GM23338 (cell line): ENCODE data around the gene OCA2. TPM values are rescaled to one million over a fixed set of nuclear protein-coding genes. Genes with fewer than 3 reads are reported as not detected.

Source experiments
- ATAC-seq: fragments of 200-7000 bp; cut with Tn5 transposase; 3 replicates; pipeline ENCODE4 v1.9.1; 2020
- DNase-seq: peaks from one replicate; pipeline ENCODE4 v3.0.0-alpha.2; 2015; ENCODE audit warnings: low spot score
- H2AFZ ChIP-seq: fragments of 200-600 bp; sonication (generic); 2 replicates; pipeline ENCODE4 v1.8.0; 2016; ENCODE audit warnings: antibody characterized with exemption, mild to moderate bottlenecking, moderate library complexity
- H3F3A ChIP-seq: fragments of 200-600 bp; sonication (generic); replicated peaks from 2 replicates; pipeline ENCODE4 v1.8.0; 2017; ENCODE audit warnings: antibody characterized with exemption, mixed run types, low read depth
- H3K27ac ChIP-seq: fragments of 200-600 bp; sonication (generic); 2 replicates; pipeline ENCODE4 v1.6.1; 2016; ENCODE audit warnings: low read depth
- H3K27me3 ChIP-seq: fragments of 200-600 bp; sonication (generic); 2 replicates; pipeline ENCODE4 v1.8.0; 2016; ENCODE audit warnings: mild to moderate bottlenecking, mixed run types, moderate library complexity; ENCODE audit not compliant: insufficient read depth
- H3K36me3 ChIP-seq: fragments of 200-600 bp; sonication (generic); 2 replicates; pipeline ENCODE4 v1.8.0; 2016; ENCODE audit warnings: mild to moderate bottlenecking; ENCODE audit not compliant: insufficient read depth
- H3K4me1 ChIP-seq: fragments of 200-600 bp; sonication (generic); 2 replicates; pipeline ENCODE4 v1.8.0; 2016; ENCODE audit warnings: mild to moderate bottlenecking, moderate library complexity; ENCODE audit not compliant: insufficient read depth
- H3K4me2 ChIP-seq: fragments of 200-600 bp; sonication (generic); 2 replicates; pipeline ENCODE4 v1.7.1; 2017; ENCODE audit warnings: mixed run types
- H3K4me3 ChIP-seq: fragments of 200-600 bp; sonication (generic); 2 replicates; pipeline ENCODE4 v1.6.1; 2016; ENCODE audit warnings: mixed run types
- H3K79me2 ChIP-seq: fragments of 200-600 bp; sonication (generic); replicated peaks from 2 replicates; pipeline ENCODE4 v1.8.0; 2017; ENCODE audit warnings: mild to moderate bottlenecking; ENCODE audit not compliant: insufficient read depth
- H3K9me2 ChIP-seq: fragments of 200-600 bp; sonication (generic); 2 replicates; pipeline ENCODE4 v1.8.0; 2017; ENCODE audit not compliant: insufficient read depth
- H4K20me1 ChIP-seq: fragments of 200-600 bp; sonication (generic); replicated peaks from 2 replicates; pipeline ENCODE4 v1.8.0; 2017; ENCODE audit warnings: mild to moderate bottlenecking; ENCODE audit not compliant: insufficient read depth
- H3K27ac Mint-ChIP-seq: 2 replicates; pipeline ENCODE4 v1.8.0; 2020; ENCODE audit warnings: inconsistent platforms, mild to moderate bottlenecking, moderate library complexity, mixed read lengths
- H3K27me3 Mint-ChIP-seq: 3 replicates; pipeline ENCODE4 v1.8.0; 2022; ENCODE audit warnings: low read depth, mild to moderate bottlenecking, moderate library complexity, mixed read lengths, inconsistent platforms; ENCODE audit not compliant: insufficient read depth, poor library complexity
- H3K36me3 Mint-ChIP-seq: 3 replicates; pipeline ENCODE4 v1.8.0; 2021; ENCODE audit warnings: low read depth, mild to moderate bottlenecking, inconsistent platforms, moderate library complexity, mixed read lengths
- H3K4me1 Mint-ChIP-seq: 3 replicates; pipeline ENCODE4 v1.8.0; 2020; ENCODE audit warnings: mild to moderate bottlenecking, inconsistent platforms, mixed read lengths
- H3K4me3 Mint-ChIP-seq: 3 replicates; pipeline ENCODE4 v1.8.0; 2021; ENCODE audit warnings: moderate library complexity, mild to moderate bottlenecking, inconsistent platforms, mixed read lengths
- H3K9me3 Mint-ChIP-seq: 3 replicates; pipeline ENCODE4 v1.8.0; 2020; ENCODE audit warnings: moderate library complexity, mild to moderate bottlenecking, inconsistent platforms, mixed read lengths
- CREB1 ChIP-seq: fragments of 250-450 bp; sonication (Bioruptor Pico); IDR thresholded peaks from 2 replicates; pipeline ENCODE4 v1.5.0; 2020; ENCODE audit warnings: low read depth, mild to moderate bottlenecking, moderate library complexity
- ETS1 ChIP-seq: IDR thresholded peaks from 2 replicates; pipeline ENCODE4 v1.6.1; 2016; ENCODE audit warnings: antibody characterized with exemption
- EZH2 ChIP-seq: fragments of 200-600 bp; sonication (generic); IDR thresholded peaks from one replicate; pipeline ENCODE4 v1.8.0; 2017; ENCODE audit warnings: antibody characterized with exemption, mild to moderate bottlenecking, low read depth; ENCODE audit not compliant: unreplicated experiment
- EZH2phosphoT487 ChIP-seq: fragments of 200-600 bp; sonication (generic); IDR thresholded peaks from one replicate; pipeline ENCODE4 v1.8.1; 2018; ENCODE audit warnings: antibody characterized with exemption; ENCODE audit not compliant: unreplicated experiment
- JUNB ChIP-seq: IDR thresholded peaks from one replicate; pipeline ENCODE4 v1.6.1; 2016; ENCODE audit warnings: antibody characterized with exemption; ENCODE audit not compliant: unreplicated experiment
- NANOG ChIP-seq: IDR thresholded peaks from 2 replicates; pipeline ENCODE4 v1.6.1; 2016; ENCODE audit warnings: antibody characterized with exemption, borderline replicate concordance
- POLR2AphosphoS5 ChIP-seq: IDR thresholded peaks from 2 replicates; pipeline ENCODE4 v1.6.1; 2016; ENCODE audit warnings: antibody characterized with exemption, low read depth
- REST ChIP-seq: IDR thresholded peaks from one replicate; pipeline ENCODE4 v1.6.1; 2018; ENCODE audit warnings: antibody characterized with exemption; ENCODE audit not compliant: unreplicated experiment
- STAT1 ChIP-seq: IDR thresholded peaks from one replicate; pipeline ENCODE4 v1.6.1; 2016; ENCODE audit warnings: antibody characterized with exemption; ENCODE audit not compliant: unreplicated experiment
- ZNF114 ChIP-seq: fragments of 250-450 bp; sonication (Bioruptor Pico); IDR thresholded peaks from 2 replicates; pipeline ENCODE4 v1.5.0; 2020; ENCODE audit warnings: mild to moderate bottlenecking, moderate library complexity
- ZNF331 ChIP-seq: fragments of 250-450 bp; sonication (Bioruptor Pico); IDR thresholded peaks from 2 replicates; pipeline ENCODE4 v1.5.0; 2020; ENCODE audit warnings: low read depth, mild to moderate bottlenecking, moderate library complexity
- polyA plus RNA-seq: library from polyadenylated mRNA; unstranded; fragments of >200 nt; fragmentation: Nextera tagmentation; extraction: Ambion mirVana; gene quantifications from 2 replicates; pipeline ENCODE4 v1.2.1, GENCODE V29; 2016
- total RNA-seq: library from RNA; depleted of rRNA; stranded (reverse); fragments of >200 nt; shearing (Covaris generic); gene quantifications from 2 replicates; pipeline ENCODE4 v1.2.3, GENCODE V29; 2014
- TF ChIP-seq, protein P1 (sequence below), 2 experiments: fragments of 200-600 bp in 1 of 2; sonication (generic) in 1 of 2; conservative IDR thresholded peaks; 2 replicates each; pipeline versions ENCODE4 v1.5.1 to v1.6.1; 2016 to 2017; ENCODE audit warnings: antibody characterized with exemption in 2 of 2, low read depth in 2 of 2, mild to moderate bottlenecking in 2 of 2, moderate library complexity in 1 of 2

The OCA2 gene
- total and polyA plus RNA-seq, 2 experiments from 2014 or later: 0.40 to 0.69 TPM

DNA sequence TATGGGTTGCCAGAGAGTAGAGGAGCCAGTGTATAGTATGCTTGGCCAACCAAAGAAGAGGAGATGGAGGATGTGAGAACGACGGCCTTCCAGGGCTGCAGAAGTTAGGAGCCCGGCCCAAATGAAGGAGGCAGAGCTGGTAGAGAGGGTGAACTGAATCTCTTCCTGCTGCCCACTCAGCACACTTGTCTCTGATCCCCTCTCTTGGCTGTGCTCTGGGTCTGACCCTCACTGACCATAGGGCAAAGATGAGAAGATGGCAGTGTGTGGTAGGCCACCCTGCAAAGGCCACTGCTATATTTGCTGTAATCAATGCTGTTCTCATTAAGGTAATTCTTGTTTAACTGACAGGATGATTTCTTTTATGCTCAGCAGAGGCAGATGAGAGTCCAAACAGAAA, 256.0 kb downstream of the OCA2 start (continued):
- TF ChIP-seq CREB1 (CRISPR knock-in tag) (no peak), EZH2 (no peak), ETS1 (no peak), ZNF114 (CRISPR knock-in tag) (no peak), EZH2phosphoT487 (no peak), POLR2AphosphoS5 (no peak), ZNF331 (CRISPR knock-in tag) (no peak), STAT1 (no peak)

DNA sequence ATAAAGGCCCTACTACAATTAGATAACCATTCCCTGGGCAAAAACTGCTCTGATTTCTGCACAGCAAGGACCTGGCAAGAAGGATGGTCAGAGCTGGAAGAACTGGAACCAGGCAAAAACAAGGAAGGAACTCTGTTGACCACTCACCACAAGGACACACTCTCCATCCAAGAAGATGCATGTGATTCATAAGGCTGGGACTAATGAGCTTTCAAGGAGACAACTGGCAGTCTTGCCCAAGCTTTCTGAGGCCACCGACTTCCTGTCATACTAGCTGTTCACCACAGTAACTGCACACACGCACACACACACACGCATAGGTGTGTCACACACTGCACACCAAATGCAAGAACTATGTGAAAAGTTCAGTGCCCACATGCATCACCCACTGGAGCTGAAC, 256.6 kb downstream of the OCA2 start:
- H3K4me3 Mint-ChIP-seq: no peak overlapping the region
- TF ChIP-seq, protein P1, sequence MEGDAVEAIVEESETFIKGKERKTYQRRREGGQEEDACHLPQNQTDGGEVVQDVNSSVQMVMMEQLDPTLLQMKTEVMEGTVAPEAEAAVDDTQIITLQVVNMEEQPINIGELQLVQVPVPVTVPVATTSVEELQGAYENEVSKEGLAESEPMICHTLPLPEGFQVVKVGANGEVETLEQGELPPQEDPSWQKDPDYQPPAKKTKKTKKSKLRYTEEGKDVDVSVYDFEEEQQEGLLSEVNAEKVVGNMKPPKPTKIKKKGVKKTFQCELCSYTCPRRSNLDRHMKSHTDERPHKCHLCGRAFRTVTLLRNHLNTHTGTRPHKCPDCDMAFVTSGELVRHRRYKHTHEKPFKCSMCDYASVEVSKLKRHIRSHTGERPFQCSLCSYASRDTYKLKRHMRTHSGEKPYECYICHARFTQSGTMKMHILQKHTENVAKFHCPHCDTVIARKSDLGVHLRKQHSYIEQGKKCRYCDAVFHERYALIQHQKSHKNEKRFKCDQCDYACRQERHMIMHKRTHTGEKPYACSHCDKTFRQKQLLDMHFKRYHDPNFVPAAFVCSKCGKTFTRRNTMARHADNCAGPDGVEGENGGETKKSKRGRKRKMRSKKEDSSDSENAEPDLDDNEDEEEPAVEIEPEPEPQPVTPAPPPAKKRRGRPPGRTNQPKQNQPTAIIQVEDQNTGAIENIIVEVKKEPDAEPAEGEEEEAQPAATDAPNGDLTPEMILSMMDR (conservative IDR thresholded peaks at IDR 0.05; ENCODE audit: low read depth in 2 of 2): no peak
- TF ChIP-seq EZH2phosphoT487: no peak
- TF ChIP-seq EZH2: no peak
- TF ChIP-seq REST: no peak
- TF ChIP-seq JUNB: no peak
- TF ChIP-seq ETS1: no peak
- no peak for TF ChIP-seq STAT1
- no peak for TF ChIP-seq NANOG
- TF ChIP-seq ZNF114 (CRISPR knock-in tag): no peak

More for the DNA sequence above, 256.6 kb downstream of the OCA2 start:
- no peaks in the 10 kb centered on the region for H3K36me3 ChIP-seq
- no peaks in the 10 kb centered on the region for H4K20me1 ChIP-seq
- no peak overlapping the region for H3K4me2 ChIP-seq
- H3K27me3 Mint-ChIP-seq: peaks cover 5% of the 10 kb centered on the region
- no peak overlapping the region for H3K27ac Mint-ChIP-seq
- H2AFZ ChIP-seq: no peak overlapping the region
- no peaks in the 10 kb centered on the region for H3K79me2 ChIP-seq
- H3F3A ChIP-seq: no peaks in the 10 kb centered on the region
- H3K27ac ChIP-seq: no peak overlapping the region
- H3K9me3 Mint-ChIP-seq: no peaks in the 10 kb centered on the region
- H3K36me3 Mint-ChIP-seq: no peaks in the 10 kb centered on the region
- no peaks in the 10 kb centered on the region for H3K27me3 ChIP-seq
- no peaks in the 10 kb centered on the region for H3K4me1 ChIP-seq
- ATAC-seq (no peak), DNase-seq (no peak)
- H3K9me2 ChIP-seq: no peaks in the 10 kb centered on the region
- H3K4me3 ChIP-seq: no peak overlapping the region
- peaks cover 3% of the 10 kb centered on the region; the same call in 1 of the 3 replicates for H3K4me1 Mint-ChIP-seq
